Astrocyte (in vitro differentiated cells and primary cell): ENCODE measurements around the gene CMSS1. TPM values are rescaled to one million over a fixed set of nuclear protein-coding genes. Genes with fewer than 3 reads are reported as not detected.
A peak's percentile ranks its signal among the peaks of the same experiment; 100 is the strongest.

Source experiments
- DNase-seq: peaks from one replicate; pipeline ENCODE4 v3.0.0-alpha.2; 2010; ENCODE audit warnings: low read depth
- FAIRE-seq: peaks from 2 replicates; lab custom pipeline; 2011; peaks lifted over from hg19 to GRCh38; lab: Jason Lieb, UNC
- H2AFZ ChIP-seq: 2 replicates; pipeline ENCODE4 v1.6.0; 2012; ENCODE audit warnings: low read depth, low read length, inconsistent platforms
- H3K27ac ChIP-seq: 2 replicates; pipeline ENCODE4 v1.5.1; 2011; ENCODE audit warnings: low read depth, low read length, inconsistent platforms
- H3K27me3 ChIP-seq: 2 replicates; pipeline ENCODE4 v1.6.0; 2011; ENCODE audit warnings: low read length, inconsistent platforms; ENCODE audit not compliant: insufficient read depth
- H3K36me3 ChIP-seq: 2 replicates; pipeline ENCODE4 v1.5.1; 2011; ENCODE audit warnings: low read length, inconsistent platforms; ENCODE audit not compliant: insufficient read depth
- H3K4me1 ChIP-seq: 2 replicates; pipeline ENCODE4 v1.5.1; 2011; ENCODE audit warnings: low read length, inconsistent platforms; ENCODE audit not compliant: insufficient read depth
- H3K4me2 ChIP-seq: 2 replicates; pipeline ENCODE4 v1.6.0; 2012; ENCODE audit warnings: low read length, inconsistent platforms
- H3K4me3 ChIP-seq: 2 replicates; pipeline ENCODE4 v1.5.1; 2011; ENCODE audit warnings: low read depth, mild to moderate bottlenecking, low read length, inconsistent platforms; ENCODE audit not compliant: insufficient read depth
- H3K79me2 ChIP-seq: 2 replicates; pipeline ENCODE4 v1.6.0; 2012; ENCODE audit warnings: mild to moderate bottlenecking, low read length, inconsistent platforms; ENCODE audit not compliant: insufficient read depth
- H3K9ac ChIP-seq: 2 replicates; pipeline ENCODE4 v1.6.0; 2012; ENCODE audit warnings: mild to moderate bottlenecking, low read length, inconsistent platforms
- H3K9me3 ChIP-seq: 2 replicates; pipeline ENCODE4 v1.5.1; 2012; ENCODE audit warnings: low read depth, mild to moderate bottlenecking, low read length, inconsistent platforms; ENCODE audit not compliant: insufficient read depth
- H4K20me1 ChIP-seq: 2 replicates; pipeline ENCODE4 v1.6.0; 2012; ENCODE audit warnings: low read length, inconsistent platforms; ENCODE audit not compliant: insufficient read depth
- H3K27ac Mint-ChIP-seq: one replicate; pipeline ENCODE4 v1.8.0; 2021; ENCODE audit warnings: mild to moderate bottlenecking, mixed read lengths; ENCODE audit not compliant: unreplicated experiment
- H3K27me3 Mint-ChIP-seq: one replicate; pipeline ENCODE4 v1.8.0; 2021; ENCODE audit warnings: low read depth, mixed read lengths; ENCODE audit not compliant: unreplicated experiment
- H3K36me3 Mint-ChIP-seq: one replicate; pipeline ENCODE4 v1.8.0; 2021; ENCODE audit warnings: low read depth, mixed read lengths; ENCODE audit not compliant: unreplicated experiment
- H3K4me1 Mint-ChIP-seq: one replicate; pipeline ENCODE4 v1.8.0; 2021; ENCODE audit warnings: low read depth, mixed read lengths; ENCODE audit not compliant: unreplicated experiment
- H3K4me3 Mint-ChIP-seq: one replicate; pipeline ENCODE4 v1.8.0; 2021; ENCODE audit warnings: mild to moderate bottlenecking, moderate library complexity, mixed read lengths; ENCODE audit not compliant: unreplicated experiment
- H3K9me3 Mint-ChIP-seq: one replicate; pipeline ENCODE4 v1.8.0; 2021; ENCODE audit warnings: mild to moderate bottlenecking, mixed read lengths; ENCODE audit not compliant: unreplicated experiment
- EZH2 ChIP-seq: IDR thresholded peaks from 2 replicates; pipeline ENCODE4 v1.6.1; 2012; ENCODE audit warnings: mild to moderate bottlenecking, low read length, inconsistent platforms; ENCODE audit not compliant: insufficient read depth
- total RNA-seq: library from RNA; stranded (reverse); gene quantifications from 2 replicates; pipeline ENCODE4 v1.2.1, GENCODE V29; 2021
- TF ChIP-seq, protein P1 (sequence below): IDR thresholded peaks from 2 replicates; pipeline ENCODE4 v1.5.1; 2011; ENCODE audit warnings: low read depth, mild to moderate bottlenecking, inconsistent platforms, low read length, moderate library complexity; ENCODE audit not compliant: insufficient read depth

CMSS1 gene
- total RNA-seq, 1 donor from 2014 or later: 12.5 TPM

GRCh38 chr3:100149713-100150415, 332.2 kb downstream of the CMSS1 start:
- Histone ChIP-seq H2AFZ (no peak overlapping the region), H3K9me3 (no peaks in the 10 kb centered on the region), H3K27me3 (no peaks in the 10 kb centered on the region), H3K27ac (no peak overlapping the region), H3K4me3 (no peak overlapping the region), H4K20me1 (no peaks in the 10 kb centered on the region), H3K4me1 (no peaks in the 10 kb centered on the region), H3K4me2 (no peak overlapping the region), H3K79me2 (no peaks in the 10 kb centered on the region), H3K9ac (no peak overlapping the region), H3K36me3 (no peaks in the 10 kb centered on the region)
- FAIRE-seq (no peak), DNase-seq (no peak)
- peaks cover 5% of the 10 kb centered on the region for H3K9me3 Mint-ChIP-seq
- H3K27ac Mint-ChIP-seq: no peak overlapping the region
- H3K27me3 Mint-ChIP-seq: no peaks in the 10 kb centered on the region
- peaks cover 12% of the 10 kb centered on the region for H3K4me1 Mint-ChIP-seq
- no peaks in the 10 kb centered on the region for H3K36me3 Mint-ChIP-seq
- TF ChIP-seq EZH2: no peak
- TF ChIP-seq, protein P1, sequence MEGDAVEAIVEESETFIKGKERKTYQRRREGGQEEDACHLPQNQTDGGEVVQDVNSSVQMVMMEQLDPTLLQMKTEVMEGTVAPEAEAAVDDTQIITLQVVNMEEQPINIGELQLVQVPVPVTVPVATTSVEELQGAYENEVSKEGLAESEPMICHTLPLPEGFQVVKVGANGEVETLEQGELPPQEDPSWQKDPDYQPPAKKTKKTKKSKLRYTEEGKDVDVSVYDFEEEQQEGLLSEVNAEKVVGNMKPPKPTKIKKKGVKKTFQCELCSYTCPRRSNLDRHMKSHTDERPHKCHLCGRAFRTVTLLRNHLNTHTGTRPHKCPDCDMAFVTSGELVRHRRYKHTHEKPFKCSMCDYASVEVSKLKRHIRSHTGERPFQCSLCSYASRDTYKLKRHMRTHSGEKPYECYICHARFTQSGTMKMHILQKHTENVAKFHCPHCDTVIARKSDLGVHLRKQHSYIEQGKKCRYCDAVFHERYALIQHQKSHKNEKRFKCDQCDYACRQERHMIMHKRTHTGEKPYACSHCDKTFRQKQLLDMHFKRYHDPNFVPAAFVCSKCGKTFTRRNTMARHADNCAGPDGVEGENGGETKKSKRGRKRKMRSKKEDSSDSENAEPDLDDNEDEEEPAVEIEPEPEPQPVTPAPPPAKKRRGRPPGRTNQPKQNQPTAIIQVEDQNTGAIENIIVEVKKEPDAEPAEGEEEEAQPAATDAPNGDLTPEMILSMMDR: no peak
- H3K4me3 Mint-ChIP-seq: peak overlapping the region; percentile 60

GRCh38 chr3:100150473-100150872, 332.8 kb downstream of the CMSS1 start:
- H2AFZ ChIP-seq: no peak overlapping the region
- peak; percentile 31 for DNase-seq

More at GRCh38 chr3:100150473-100150872, 332.8 kb downstream of the CMSS1 start:
- Histone ChIP-seq H3K9me3 (peaks cover 5% of the 10 kb centered on the region), H3K4me3 (no peak overlapping the region), H3K4me1 (no peaks in the 10 kb centered on the region), H3K4me2 (no peak overlapping the region), H3K9ac (no peak overlapping the region), H3K27me3 (no peaks in the 10 kb centered on the region), H3K36me3 (no peaks in the 10 kb centered on the region), H3K27ac (no peak overlapping the region), H4K20me1 (no peaks in the 10 kb centered on the region), H3K79me2 (no peaks in the 10 kb centered on the region)
- no peaks in the 10 kb centered on the region for H3K36me3 Mint-ChIP-seq
- TF ChIP-seq, protein P1: no peak
- TF ChIP-seq EZH2: no peak
- H3K4me3 Mint-ChIP-seq: no peak overlapping the region
- no peak overlapping the region for H3K27ac Mint-ChIP-seq
- peaks cover 6% of the 10 kb centered on the region for H3K9me3 Mint-ChIP-seq
- peak; percentile 5 for FAIRE-seq
- H3K27me3 Mint-ChIP-seq: no peaks in the 10 kb centered on the region
- peaks cover 12% of the 10 kb centered on the region for H3K4me1 Mint-ChIP-seq
